ENCODE measurements around the gene MYO1B. TPM values are rescaled to one million over a fixed set of nuclear protein-coding genes. Genes with fewer than 3 reads are reported as not detected.

The MYO1B gene
- total and polyA plus RNA-seq, 2 of the 8 experiments (the other 6 are each of a cell fraction or from before 2014, with no cell fraction given): 15.5 to 61.2 TPM

- Histone ChIP-seq H4K91ac (replicated peaks; ENCODE audit: insufficient read length, low read length) (no peak overlapping the region), H2AK5ac (ENCODE audit: low read depth, low read length) (no peak overlapping the region), H3K4ac (replicated peaks; ENCODE audit: insufficient read length, low read depth, low read length) (no peak overlapping the region), H4K20me1 (replicated peaks in 1 of 2; ENCODE audit: control insufficient read depth in 1 of 2, insufficient read depth in 2 of 2, low read length in 2 of 2) (peaks cover 0 to 4% of the 10 kb centered on the region in 2 experiments), H3K14ac (ENCODE audit: insufficient read length) (no peak overlapping the region), H3K18ac (ENCODE audit: extremely low read depth, low read length) (no peak overlapping the region), H3K4me1 (replicated peaks in 1 of 4; ENCODE audit: control insufficient read depth in 3 of 4, insufficient read depth in 4 of 4, low read length in 3 of 4) (peaks cover 0 to 11% (median 6%) of the 10 kb centered on the region in 4 experiments; a peak in 3 of 7 replicates), H4K5ac (ENCODE audit: insufficient read length, low read depth, low read length) (no peak overlapping the region), H3K79me2 (ENCODE audit: control insufficient read depth in 1 of 2, insufficient read depth in 2 of 2, low read length in 2 of 2) (peaks cover 0 to 77% of the 10 kb centered on the region in 2 experiments; a peak in 2 of 4 replicates), H3K4me3 (ENCODE audit: extremely low read depth in 1 of 4, insufficient read depth in 2 of 4, low read depth in 3 of 4, low read length in 4 of 4) (no peak overlapping the region), H4K8ac (ENCODE audit: extremely low read depth, insufficient read depth, low read length) (no peak overlapping the region), H3K27me3 (replicated peaks in 1 of 4; ENCODE audit: control insufficient read depth in 3 of 4, extremely low read depth in 1 of 4, insufficient read depth in 3 of 4, low read length in 3 of 4) (no peaks in the 10 kb centered on the region), H3K27ac (ENCODE audit: low read depth, low read length) (no peak overlapping the region), H2BK5ac (ENCODE audit: low read depth, low read length) (no peak overlapping the region), H3K4me2 (ENCODE audit: insufficient read depth in 1 of 2, low read depth in 2 of 2, low read length in 2 of 2) (no peak overlapping the region), H3K79me1 (ENCODE audit: low read depth, low read length) (peaks cover 4% of the 10 kb centered on the region; the same call in 1 of the 2 replicates), H3K9me3 (ENCODE audit: insufficient read depth in 2 of 2, low read depth in 1 of 2, low read length in 1 of 2) (no peaks in the 10 kb centered on the region), H2BK12ac (ENCODE audit: low read depth, low read length) (no peak overlapping the region), H3K56ac (replicated peaks; ENCODE audit: insufficient read length, low read depth, low read length) (no peak overlapping the region), H2AFZ (ENCODE audit: low read length) (no peak overlapping the region), H3K23me2 (ENCODE audit: low read depth, low read length) (peaks cover 2% of the 10 kb centered on the region; the same call in 1 of the 2 replicates), H3K36me3 (ENCODE audit: control insufficient read depth in 2 of 4, insufficient read depth in 4 of 4, low read length in 3 of 4) (no peaks in the 10 kb centered on the region), H3K9ac (replicated peaks in 1 of 4; ENCODE audit: extremely low read depth in 1 of 4, low read depth in 3 of 4, low read length in 3 of 4) (no peak overlapping the region), H2BK20ac (ENCODE audit: low read length) (no peak overlapping the region), H2BK15ac (ENCODE audit: low read length) (no peak overlapping the region), H2BK120ac (replicated peaks; ENCODE audit: low read depth, low read length) (no peak overlapping the region), H3K23ac (ENCODE audit: insufficient read length) (no peak overlapping the region)
- ChIA-PET CTCF (ENCODE audit: partially characterized antibody) (interaction anchor here (1.1 to 5.3 kb wide), 3 partner anchors 12 to 83 kb away, joined by 3 to 32 read pairs (median 4); no protein-coding TSS in a partner anchor), POLR2A (ENCODE audit: partially characterized antibody) (no interaction called here)
- WGBS, 2 experiments (ENCODE audit: extremely low coverage in 1 of 2, insufficient coverage in 1 of 2, insufficient read length in 1 of 2, insufficient replicate concordance in 2 of 2, low coverage in 1 of 2, low lambda C conversion rate in 2 of 2, missing lambda C conversion rate in 1 of 2): 96 to 100% methylated on average over 1 to 6 of the region's 6 CpGs
- peak; percentile 95 for TF ChIP-seq CEBPB (IDR thresholded peaks at IDR 0.05; ENCODE audit: low read depth, low read length)
- TF ChIP-seq SIRT6 (IDR thresholded peaks at IDR 0.05; ENCODE audit: low read length): no peak
- FAIRE-seq: no peak
- DNase-seq (ENCODE audit: low read depth in 1 of 2, low spot score in 2 of 2): no peak
Observed at GRCh38 chr2:191314697-191315364, 69.6 kb downstream of the MYO1B start.

Data from H1 (cell line).